ENCODE measurements around the gene ISG15. TPM values are rescaled to one million over a fixed set of nuclear protein-coding genes. Genes with fewer than 3 reads are reported as not detected.
A peak's percentile ranks its signal among the peaks of the same experiment; 100 is the strongest.

The ISG15 gene
- total and polyA plus RNA-seq, 4 donors: 12.7 to 234 (median 131) TPM

DNA sequence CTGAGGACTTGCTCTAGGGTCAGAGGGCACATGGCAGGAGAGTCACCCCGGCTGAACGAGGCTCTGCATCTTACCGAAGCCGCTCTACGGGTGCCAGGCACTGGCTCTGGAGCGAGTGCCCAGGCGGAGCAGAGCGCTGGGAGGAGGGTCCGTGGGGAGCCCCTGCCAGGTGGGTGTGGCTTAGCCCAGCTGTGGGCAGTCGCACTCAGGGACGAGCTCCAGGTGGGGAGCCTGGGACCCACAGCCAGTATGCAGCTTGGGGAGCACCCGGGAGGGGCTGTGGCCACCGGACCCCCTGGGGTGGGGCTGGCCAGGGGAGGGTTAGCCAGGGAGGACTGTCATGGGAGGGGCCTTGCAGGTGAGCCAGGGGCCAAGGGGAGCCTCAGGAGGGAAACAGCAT is 10.4 kb downstream of the ISG15 start:
- TF ChIP-seq, protein P1, sequence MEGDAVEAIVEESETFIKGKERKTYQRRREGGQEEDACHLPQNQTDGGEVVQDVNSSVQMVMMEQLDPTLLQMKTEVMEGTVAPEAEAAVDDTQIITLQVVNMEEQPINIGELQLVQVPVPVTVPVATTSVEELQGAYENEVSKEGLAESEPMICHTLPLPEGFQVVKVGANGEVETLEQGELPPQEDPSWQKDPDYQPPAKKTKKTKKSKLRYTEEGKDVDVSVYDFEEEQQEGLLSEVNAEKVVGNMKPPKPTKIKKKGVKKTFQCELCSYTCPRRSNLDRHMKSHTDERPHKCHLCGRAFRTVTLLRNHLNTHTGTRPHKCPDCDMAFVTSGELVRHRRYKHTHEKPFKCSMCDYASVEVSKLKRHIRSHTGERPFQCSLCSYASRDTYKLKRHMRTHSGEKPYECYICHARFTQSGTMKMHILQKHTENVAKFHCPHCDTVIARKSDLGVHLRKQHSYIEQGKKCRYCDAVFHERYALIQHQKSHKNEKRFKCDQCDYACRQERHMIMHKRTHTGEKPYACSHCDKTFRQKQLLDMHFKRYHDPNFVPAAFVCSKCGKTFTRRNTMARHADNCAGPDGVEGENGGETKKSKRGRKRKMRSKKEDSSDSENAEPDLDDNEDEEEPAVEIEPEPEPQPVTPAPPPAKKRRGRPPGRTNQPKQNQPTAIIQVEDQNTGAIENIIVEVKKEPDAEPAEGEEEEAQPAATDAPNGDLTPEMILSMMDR (IDR thresholded peaks at IDR 0.05; ENCODE audit: control extremely low read depth, extremely low read depth): no peak
- H3K36me3 ChIP-seq (ENCODE audit: control insufficient read depth in 4 of 4, insufficient read depth in 4 of 4, low read length in 4 of 4): peaks cover 0 to 1% (median 0%) of the 10 kb centered on the region in 4 donors
- no peak overlapping the region for H3K9ac ChIP-seq (ENCODE audit: insufficient read depth in 1 of 2, low read length in 2 of 2)
- no peak overlapping the region for H3K4me3 ChIP-seq
- H3K27ac ChIP-seq (ENCODE audit: low read depth in 1 of 2, low read length in 1 of 2): peak overlapping the region in 1 of 2 donors; percentile 84
- DNase-seq (peak in 1 of 3 donors; percentile 29), ATAC-seq (ENCODE audit: insufficient read depth, low FRiP score) (no peak)
- whole genome bisulfite sequencing, 2 donors: 60 to 74% methylated on average over 13 of the region's 13 CpGs
- H3K27me3 ChIP-seq (ENCODE audit: control insufficient read depth in 3 of 3, insufficient read depth in 3 of 3, low read length in 2 of 3): no peaks in the 10 kb centered on the region
- no peaks in the 10 kb centered on the region for H3K9me3 ChIP-seq (ENCODE audit: control insufficient read depth in 4 of 4, insufficient read depth in 3 of 4, low read length in 3 of 4)
- peaks cover 0 to 38% (median 29%) of the 10 kb centered on the region in 5 donors for H3K4me1 ChIP-seq (ENCODE audit: control insufficient read depth in 5 of 5, insufficient read depth in 5 of 5, low read length in 5 of 5)

DNA sequence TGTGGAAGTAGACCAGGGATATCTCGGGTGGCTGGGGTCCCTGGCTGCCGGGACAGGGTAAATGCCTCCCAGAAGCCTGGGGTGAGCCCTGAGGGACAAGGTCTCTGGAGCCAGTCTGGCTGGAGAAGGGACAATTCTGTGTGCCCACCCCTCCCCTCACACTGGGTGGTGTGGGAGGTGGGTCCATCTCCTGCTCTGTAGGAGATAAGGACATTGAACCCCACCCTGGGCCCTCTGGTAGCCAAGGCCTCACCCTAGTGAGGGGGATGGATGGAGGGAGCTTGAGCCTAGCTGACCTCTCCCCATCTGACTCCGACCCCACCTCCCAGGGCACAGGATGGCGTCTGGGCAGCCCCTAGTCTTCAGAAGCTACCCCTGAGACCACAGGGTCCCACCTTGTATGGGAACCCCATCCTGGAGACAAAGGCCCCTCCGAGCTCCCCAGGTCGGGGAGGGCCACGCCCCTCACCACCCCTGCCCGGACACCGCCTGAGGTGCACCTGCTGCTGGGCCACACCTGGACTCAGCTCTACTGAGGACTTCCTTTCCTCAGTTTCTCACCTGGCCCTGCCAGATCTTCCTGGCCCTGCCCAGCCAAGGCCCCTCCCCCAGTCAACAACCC is 11.0 kb downstream of the ISG15 start:
- ATAC-seq (ENCODE audit: insufficient read depth, low FRiP score): no peak
- Histone ChIP-seq H3K4me1 (ENCODE audit: control insufficient read depth in 5 of 5, insufficient read depth in 5 of 5, low read length in 5 of 5) (peaks cover 0 to 35% (median 29%) of the 10 kb centered on the region in 5 donors), H3K36me3 (ENCODE audit: control insufficient read depth in 4 of 4, insufficient read depth in 4 of 4, low read length in 4 of 4) (peaks cover 0 to 1% (median 0%) of the 10 kb centered on the region in 4 donors), H3K27me3 (ENCODE audit: control insufficient read depth in 3 of 3, insufficient read depth in 3 of 3, low read length in 2 of 3) (no peaks in the 10 kb centered on the region), H3K27ac (ENCODE audit: low read depth in 1 of 2, low read length in 1 of 2) (peak overlapping the region in 1 of 2 donors; percentile 84), H3K4me3 (no peak overlapping the region), H3K9ac (ENCODE audit: insufficient read depth in 1 of 2, low read length in 2 of 2) (peak overlapping the region in 1 of 2 donors; percentile 19), H3K9me3 (ENCODE audit: control insufficient read depth in 4 of 4, insufficient read depth in 3 of 4, low read length in 3 of 4) (no peaks in the 10 kb centered on the region)
- TF ChIP-seq, protein P1 (IDR thresholded peaks at IDR 0.05; ENCODE audit: control extremely low read depth, extremely low read depth): no peak
- 66 to 89% methylated on average over 8 to 9 of the region's 9 CpGs for WGBS, 2 donors
- no peak for DNase-seq

DNA sequence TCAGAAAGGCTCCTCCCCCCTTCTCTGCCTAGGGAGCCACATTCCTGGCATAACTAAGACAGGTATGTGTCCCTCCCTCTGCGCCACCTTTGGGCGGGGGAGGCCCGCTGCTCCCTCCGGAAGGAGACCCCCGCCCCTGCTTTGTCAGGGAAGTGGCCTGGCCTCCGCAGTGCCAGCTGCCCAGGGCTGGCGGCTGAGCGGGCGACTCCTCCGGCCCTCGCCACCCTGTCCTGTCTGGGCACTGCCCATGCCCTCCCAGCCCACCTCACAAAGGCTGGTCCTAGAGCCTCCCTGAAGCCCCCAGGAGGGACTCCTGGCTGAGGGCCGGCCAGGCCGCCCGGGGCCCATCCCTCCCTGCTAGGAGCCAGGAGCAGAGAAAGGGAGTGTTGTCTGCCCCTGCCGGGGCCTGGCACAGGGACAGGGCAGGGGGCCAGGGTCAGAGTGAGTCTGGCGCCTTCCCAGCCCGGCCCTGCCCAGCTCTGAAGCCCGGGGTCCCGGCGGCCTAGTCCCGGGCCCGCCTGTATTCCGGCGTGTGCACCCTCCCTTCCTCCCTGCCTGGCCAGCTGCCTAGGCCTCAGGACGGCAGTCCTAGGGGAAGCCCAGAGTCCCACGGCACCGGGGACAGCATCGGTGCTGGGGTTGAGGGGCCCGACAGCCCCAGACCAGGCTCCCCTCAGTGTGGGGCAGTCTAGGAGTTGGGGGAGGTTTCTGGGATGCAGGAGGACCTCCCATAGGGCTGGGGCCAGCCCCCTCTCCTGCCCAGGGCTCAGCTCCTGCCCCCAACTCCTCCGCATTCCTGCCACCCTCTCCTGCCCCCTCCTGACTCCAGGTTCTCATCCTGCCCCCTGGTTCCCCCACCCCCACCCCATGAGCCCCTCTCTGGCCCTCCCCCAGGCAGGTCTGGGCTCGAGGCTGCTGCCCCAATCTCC is 11.7 kb downstream of the ISG15 start:
- Histone ChIP-seq H3K4me1 (ENCODE audit: control insufficient read depth in 5 of 5, insufficient read depth in 5 of 5, low read length in 5 of 5) (peaks cover 0 to 35% (median 29%) of the 10 kb centered on the region in 5 donors), H3K27me3 (ENCODE audit: control insufficient read depth in 3 of 3, insufficient read depth in 3 of 3, low read length in 2 of 3) (no peaks in the 10 kb centered on the region), H3K9ac (ENCODE audit: insufficient read depth in 1 of 2, low read length in 2 of 2) (no peak overlapping the region), H3K9me3 (ENCODE audit: control insufficient read depth in 4 of 4, insufficient read depth in 3 of 4, low read length in 3 of 4) (no peaks in the 10 kb centered on the region), H3K4me3 (peak overlapping the region; percentile 2), H3K27ac (ENCODE audit: low read depth in 1 of 2, low read length in 1 of 2) (peak overlapping the region in 1 of 2 donors; percentile 84), H3K36me3 (ENCODE audit: control insufficient read depth in 4 of 4, insufficient read depth in 4 of 4, low read length in 4 of 4) (peaks cover 0 to 1% (median 0%) of the 10 kb centered on the region in 4 donors)
- ATAC-seq (ENCODE audit: insufficient read depth, low FRiP score) (peak; percentile 51), DNase-seq (peak; percentile 61 to 83 (median 80))
- 38 to 74% methylated on average over 27 to 31 of the region's 31 CpGs for WGBS, 2 donors
- TF ChIP-seq, protein P1 (IDR thresholded peaks at IDR 0.05; ENCODE audit: control extremely low read depth, extremely low read depth): no peak
